GM10847 (cell line): ENCODE data around the gene SYT7.

ENCODE experiments used
- POLR2A ChIP-seq: IDR thresholded peaks from 2 replicates; pipeline ENCODE4 v1.6.1; 2011; ENCODE audit not compliant: insufficient read length; ENCODE audit errors: extremely low read depth

The SYT7 gene

GRCh38 chr11:61553373-61554171, 27.3 kb downstream of the SYT7 start:
- TF ChIP-seq POLR2A: no peak

GRCh38 chr11:61552108-61552635, 28.7 kb downstream of the SYT7 start:
- TF ChIP-seq POLR2A: no peak

GRCh38 chr11:61551634-61552033, 29.2 kb downstream of the SYT7 start:
- no peak for TF ChIP-seq POLR2A

GRCh38 chr11:61550665-61551227, 30.1 kb downstream of the SYT7 start:
- TF ChIP-seq POLR2A: no peak

GRCh38 chr11:61549662-61550568, 31.0 kb downstream of the SYT7 start:
- TF ChIP-seq POLR2A: no peak

GRCh38 chr11:61549177-61549576, 31.7 kb downstream of the SYT7 start:
- no peak for TF ChIP-seq POLR2A

- TF ChIP-seq POLR2A: no peak
These were observed 33.6 kb downstream of the SYT7 start for GRCh38 chr11:61547246-61547645.

- TF ChIP-seq POLR2A: no peak
These were observed 34.2 kb downstream of the SYT7 start for GRCh38 chr11:61546663-61547062.

GRCh38 chr11:61545921-61546320, 35.0 kb downstream of the SYT7 start:
- TF ChIP-seq POLR2A: no peak

- no peak for TF ChIP-seq POLR2A
These were observed 35.5 kb downstream of the SYT7 start for GRCh38 chr11:61545341-61545740.

GRCh38 chr11:61544466-61544865, 36.4 kb downstream of the SYT7 start:
- no peak for TF ChIP-seq POLR2A

GRCh38 chr11:61543606-61544306, 37.1 kb downstream of the SYT7 start:
- TF ChIP-seq POLR2A: no peak

- no peak for TF ChIP-seq POLR2A
These were observed 38.2 kb downstream of the SYT7 start for GRCh38 chr11:61542705-61543104.

- no peak for TF ChIP-seq POLR2A
These were observed 38.8 kb downstream of the SYT7 start for GRCh38 chr11:61542024-61542461.

GRCh38 chr11:61541598-61541997, 39.3 kb downstream of the SYT7 start:
- no peak for TF ChIP-seq POLR2A
